ENCODE measurements around the gene BCKDK. TPM values are rescaled to one million over a fixed set of nuclear protein-coding genes. Genes with fewer than 3 reads are reported as not detected.
"Not testable (repeated sequence)": the region's sequence is repeated elsewhere in the genome, so short reads cannot be mapped to it uniquely, and the experiment has no call there.

Gene BCKDK
- total RNA-seq, 1 donor = 39.5 TPM

GRCh38 chr16:31094424-31095120, 13.6 kb upstream of the BCKDK start, which contains the start of gene VKORC1:
Gene VKORC1 (minus strand): TSS chr16:31094797. CDS start chr16:31094729, 68 bp downstream.
- peak within 1 kb of the TSS; percentile 94 for H3K4me3 ChIP-seq (ENCODE audit: low read depth, low read length)
- TF ChIP-seq, protein P1, sequence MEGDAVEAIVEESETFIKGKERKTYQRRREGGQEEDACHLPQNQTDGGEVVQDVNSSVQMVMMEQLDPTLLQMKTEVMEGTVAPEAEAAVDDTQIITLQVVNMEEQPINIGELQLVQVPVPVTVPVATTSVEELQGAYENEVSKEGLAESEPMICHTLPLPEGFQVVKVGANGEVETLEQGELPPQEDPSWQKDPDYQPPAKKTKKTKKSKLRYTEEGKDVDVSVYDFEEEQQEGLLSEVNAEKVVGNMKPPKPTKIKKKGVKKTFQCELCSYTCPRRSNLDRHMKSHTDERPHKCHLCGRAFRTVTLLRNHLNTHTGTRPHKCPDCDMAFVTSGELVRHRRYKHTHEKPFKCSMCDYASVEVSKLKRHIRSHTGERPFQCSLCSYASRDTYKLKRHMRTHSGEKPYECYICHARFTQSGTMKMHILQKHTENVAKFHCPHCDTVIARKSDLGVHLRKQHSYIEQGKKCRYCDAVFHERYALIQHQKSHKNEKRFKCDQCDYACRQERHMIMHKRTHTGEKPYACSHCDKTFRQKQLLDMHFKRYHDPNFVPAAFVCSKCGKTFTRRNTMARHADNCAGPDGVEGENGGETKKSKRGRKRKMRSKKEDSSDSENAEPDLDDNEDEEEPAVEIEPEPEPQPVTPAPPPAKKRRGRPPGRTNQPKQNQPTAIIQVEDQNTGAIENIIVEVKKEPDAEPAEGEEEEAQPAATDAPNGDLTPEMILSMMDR (IDR thresholded peaks at IDR 0.05; ENCODE audit: insufficient read depth, low read length) = no peak
- DNase-seq (ENCODE audit: low read depth) = peak; percentile 97

DNA sequence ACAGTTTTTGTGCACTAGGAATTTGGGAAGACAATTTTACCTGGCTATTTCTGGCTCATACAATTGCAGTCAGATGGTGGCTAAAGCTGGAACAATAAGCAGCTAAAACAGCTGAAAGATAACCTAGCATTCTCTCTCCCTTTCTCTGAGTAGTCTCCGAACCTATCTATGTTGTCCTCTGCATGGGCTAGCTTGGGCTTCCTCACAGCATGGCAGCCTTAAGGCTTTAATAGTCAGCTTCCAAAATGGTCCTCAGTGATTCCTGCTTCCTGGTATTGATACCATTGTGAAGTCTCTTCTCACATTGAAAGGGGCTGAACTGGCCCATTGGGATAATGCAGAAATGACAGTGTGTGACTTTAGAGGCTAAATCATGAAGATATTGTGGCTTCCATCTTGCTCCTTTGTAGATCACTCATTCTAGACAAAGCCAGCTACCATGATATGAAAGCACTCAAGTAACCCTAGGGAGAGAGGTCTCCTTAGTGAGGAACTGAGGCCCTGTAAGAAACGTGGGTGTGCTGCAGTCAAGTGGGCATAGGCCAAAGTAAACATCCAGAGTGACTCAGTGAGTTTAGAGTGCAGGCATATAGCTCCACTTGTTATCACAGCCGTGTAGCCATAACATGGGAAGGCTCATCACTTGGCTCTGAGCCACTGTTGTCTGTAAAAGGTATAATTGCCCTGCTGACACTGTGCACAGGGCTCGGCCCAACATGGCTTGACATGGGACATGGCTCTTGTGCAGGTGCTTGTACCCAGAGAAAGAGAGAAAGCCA, 8.1 kb upstream of the BCKDK start:
- no peak overlapping the region for H3K4me3 ChIP-seq (ENCODE audit: low read depth, low read length)
- TF ChIP-seq, protein P1 (IDR thresholded peaks at IDR 0.05; ENCODE audit: insufficient read depth, low read length) = no peak

GRCh38 chr16:31100876-31101641, 7.1 kb upstream of the BCKDK start:
- H3K4me3 ChIP-seq (ENCODE audit: low read depth, low read length); DNase-seq (ENCODE audit: low read depth): not testable (repeated sequence)

More for the DNA sequence above, 8.1 kb upstream of the BCKDK start:
- peak; percentile 30 for DNase-seq (ENCODE audit: low read depth)

GRCh38 chr16:31105677-31106213, 2.4 kb upstream of the BCKDK start:
- H3K4me3 ChIP-seq (ENCODE audit: low read depth, low read length) = no peak overlapping the region
- DNase-seq (ENCODE audit: low read depth) = peak; percentile 59
- TF ChIP-seq, protein P1 (IDR thresholded peaks at IDR 0.05; ENCODE audit: insufficient read depth, low read length) = peak; percentile 89

DNA sequence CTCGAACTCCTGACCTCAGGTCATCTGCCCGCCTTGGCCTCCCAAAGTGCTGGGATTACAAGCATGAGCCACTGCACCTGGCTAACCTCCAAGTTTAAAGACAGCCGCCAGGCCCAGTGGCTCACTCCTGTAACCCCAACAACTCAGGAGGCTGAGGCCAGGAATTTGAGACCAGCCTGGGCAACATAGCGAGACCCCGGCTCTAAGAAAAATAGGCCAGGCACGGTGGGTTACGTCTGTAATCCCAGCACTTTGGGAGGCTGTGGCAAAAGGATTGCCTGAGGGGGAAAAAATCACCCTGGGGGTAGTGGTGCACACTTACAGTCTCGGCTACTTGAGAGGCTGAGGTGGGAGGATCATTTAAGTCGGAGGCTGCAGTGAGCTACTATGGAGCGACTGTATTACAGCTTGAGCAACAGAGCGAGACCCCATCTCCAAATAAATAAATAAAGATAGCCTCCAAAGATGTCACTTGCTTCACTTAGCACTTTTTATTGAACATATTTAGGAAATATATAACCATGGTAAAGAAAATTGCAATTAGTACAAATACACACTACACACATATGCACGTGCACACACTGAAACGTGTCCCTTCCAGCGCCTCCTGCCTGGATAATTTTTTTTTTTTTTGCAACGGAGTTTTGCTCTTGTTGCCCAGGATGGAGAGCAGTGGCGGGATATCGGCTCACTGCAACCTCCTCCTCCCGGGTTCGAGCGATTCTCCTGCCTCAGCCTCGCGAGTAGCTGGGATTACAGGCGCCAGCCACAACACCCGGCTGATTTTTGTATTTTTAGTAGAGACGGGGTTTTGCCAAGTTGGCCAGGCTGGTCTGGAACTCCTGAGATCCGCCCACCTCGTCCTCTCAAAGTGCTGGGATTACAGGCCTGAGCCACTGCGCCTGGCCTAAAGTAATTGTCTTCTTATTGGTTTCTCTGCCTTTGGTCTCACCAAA, 1.4 kb upstream of the BCKDK start:
- no peak for DNase-seq (ENCODE audit: low read depth)
- no peak overlapping the region for H3K4me3 ChIP-seq (ENCODE audit: low read depth, low read length)
- TF ChIP-seq, protein P1 (IDR thresholded peaks at IDR 0.05; ENCODE audit: insufficient read depth, low read length) = no peak

- no peak overlapping the region for H3K4me3 ChIP-seq (ENCODE audit: low read depth, low read length)
- no peak for DNase-seq (ENCODE audit: low read depth)
- TF ChIP-seq, protein P1 (IDR thresholded peaks at IDR 0.05; ENCODE audit: insufficient read depth, low read length) = no peak
Measured at GRCh38 chr16:31107465-31107867, 720 bp upstream of the BCKDK start.

Measured in fibroblast of the aortic adventitia (primary cell).